Cardiac muscle cell (in vitro differentiated cells and primary cell): ENCODE data around the gene BAIAP3. TPM values are rescaled to one million over a fixed set of nuclear protein-coding genes. Genes with fewer than 3 reads are reported as not detected.

ENCODE experiments used
- DNase-seq, 2 donors: peaks; one replicate each; pipeline versions ENCODE4 v3.0.0 to v3.0.0-alpha.2; 2010 to 2017; ENCODE audit warnings: low read depth in 1 of 2, low spot score in 1 of 2
- H3K27ac ChIP-seq: fragments of 200-600 bp; sonication (generic); 2 replicates; pipeline ENCODE4 v1.5.1; 2016
- H3K27me3 ChIP-seq: fragments of 200-600 bp; sonication (generic); 2 replicates; pipeline ENCODE4 v1.6.0; 2016; ENCODE audit warnings: control low read depth
- H3K36me3 ChIP-seq: fragments of 200-600 bp; sonication (generic); 2 replicates; pipeline ENCODE4 v1.5.1; 2016; ENCODE audit warnings: control low read depth
- H3K4me1 ChIP-seq: fragments of 200-600 bp; sonication (generic); 2 replicates; pipeline ENCODE4 v1.8.1; 2017; ENCODE audit warnings: low read depth, mild to moderate bottlenecking, mixed run types
- H3K4me3 ChIP-seq: fragments of 200-600 bp; sonication (generic); 2 replicates; pipeline ENCODE4 v1.5.1; 2016; ENCODE audit warnings: mild to moderate bottlenecking
- H3K9me3 ChIP-seq: fragments of 200-600 bp; sonication (generic); 2 replicates; pipeline ENCODE4 v1.5.1; 2017; ENCODE audit warnings: low read depth, mild to moderate bottlenecking, control low read depth
- CTCF ChIP-seq: IDR thresholded peaks from 2 replicates; pipeline ENCODE4 v1.5.1; 2012; ENCODE audit warnings: low read depth, mild to moderate bottlenecking, low read length
- polyA plus RNA-seq: library from polyadenylated mRNA; unstranded; fragments of >200 nt; fragmentation: Nextera tagmentation; extraction: Ambion mirVana; gene quantifications from 2 replicates; pipeline ENCODE4 v1.2.1, GENCODE V29; 2016
- total RNA-seq: library from RNA; depleted of rRNA; stranded (reverse); fragments of >200 nt; gene quantifications from 2 replicates; pipeline ENCODE4 v1.2.3, GENCODE V29; 2016

Gene BAIAP3
- total and polyA plus RNA-seq, 2 experiments from 2014 or later = 7.4 to 7.7 TPM

DNA sequence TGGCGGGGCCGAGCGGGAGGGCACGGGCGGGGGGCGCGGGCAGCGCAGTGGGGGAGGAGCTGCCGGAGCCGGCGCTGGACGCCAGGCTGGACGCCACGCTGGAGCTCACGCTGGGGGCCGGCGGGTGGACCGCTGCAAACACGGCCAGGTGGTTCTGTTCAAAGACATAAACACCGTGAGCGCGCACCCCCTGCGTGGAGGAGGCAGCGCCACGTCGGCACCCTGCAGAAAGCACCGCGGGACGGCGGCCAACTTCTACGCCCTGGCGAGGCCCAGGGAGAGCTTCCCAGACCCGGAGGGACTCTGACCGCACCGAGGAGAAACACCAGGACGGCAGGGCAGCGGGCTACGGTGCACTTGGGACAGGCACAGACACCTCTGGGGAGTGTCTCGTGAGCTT is 51.8 kb downstream of the BAIAP3 start:
- H3K27me3 ChIP-seq = no peaks in the 10 kb centered on the region
- H3K27ac ChIP-seq = no peak overlapping the region
- H3K4me3 ChIP-seq = no peak overlapping the region
- no peak for DNase-seq
- no peaks in the 10 kb centered on the region for H3K4me1 ChIP-seq
- peaks cover 3% of the 10 kb centered on the region for H3K36me3 ChIP-seq
- TF ChIP-seq CTCF = no peak
- H3K9me3 ChIP-seq = no peaks in the 10 kb centered on the region

- Histone ChIP-seq H3K4me3 (no peak overlapping the region), H3K9me3 (no peaks in the 10 kb centered on the region), H3K27me3 (no peaks in the 10 kb centered on the region), H3K27ac (no peak overlapping the region), H3K4me1 (no peaks in the 10 kb centered on the region), H3K36me3 (peaks cover 8% of the 10 kb centered on the region)
- no peak for TF ChIP-seq CTCF
- DNase-seq = no peak
These were observed 53.9 kb downstream of the BAIAP3 start for GRCh38 chr16:1387331-1387730.

GRCh38 chr16:1389762-1390161 is 56.3 kb downstream of the BAIAP3 start:
- Histone ChIP-seq H3K9me3 (no peaks in the 10 kb centered on the region), H3K27me3 (no peaks in the 10 kb centered on the region), H3K27ac (no peak overlapping the region), H3K4me1 (no peaks in the 10 kb centered on the region), H3K4me3 (no peak overlapping the region), H3K36me3 (peaks cover 8% of the 10 kb centered on the region)
- no peak for TF ChIP-seq CTCF
- DNase-seq = no peak

DNA sequence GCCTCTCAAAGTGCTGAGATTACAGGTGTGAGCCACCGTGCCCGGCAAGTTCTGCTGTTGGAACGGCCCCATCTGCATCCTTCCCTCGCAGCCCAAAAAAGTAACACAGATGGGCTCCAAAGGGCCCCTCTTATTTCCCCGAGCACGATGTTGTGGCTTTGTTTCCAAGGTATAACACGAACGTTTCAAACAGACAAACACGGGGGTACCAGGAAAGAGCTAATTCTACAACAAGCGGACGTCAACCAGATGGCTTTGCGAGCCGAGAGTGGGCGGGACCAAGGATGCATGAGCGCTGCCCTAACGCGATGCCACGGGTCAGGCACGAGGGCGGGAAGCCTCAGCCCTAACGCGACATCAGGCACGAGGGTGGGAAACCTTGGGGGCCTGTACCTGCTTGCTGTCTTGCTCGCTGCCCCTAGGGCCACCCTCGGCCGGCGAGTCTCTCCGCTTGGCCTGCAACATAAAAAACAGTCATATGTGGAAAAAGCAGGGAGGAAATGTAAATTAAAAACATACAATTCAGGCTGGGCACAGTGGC is 56.9 kb downstream of the BAIAP3 start:
- no peak overlapping the region for H3K4me3 ChIP-seq
- no peaks in the 10 kb centered on the region for H3K27me3 ChIP-seq
- H3K27ac ChIP-seq = no peak overlapping the region
- no peaks in the 10 kb centered on the region for H3K9me3 ChIP-seq
- no peak for TF ChIP-seq CTCF
- no peaks in the 10 kb centered on the region for H3K4me1 ChIP-seq
- no peak for DNase-seq
- peaks cover 8% of the 10 kb centered on the region for H3K36me3 ChIP-seq

DNA sequence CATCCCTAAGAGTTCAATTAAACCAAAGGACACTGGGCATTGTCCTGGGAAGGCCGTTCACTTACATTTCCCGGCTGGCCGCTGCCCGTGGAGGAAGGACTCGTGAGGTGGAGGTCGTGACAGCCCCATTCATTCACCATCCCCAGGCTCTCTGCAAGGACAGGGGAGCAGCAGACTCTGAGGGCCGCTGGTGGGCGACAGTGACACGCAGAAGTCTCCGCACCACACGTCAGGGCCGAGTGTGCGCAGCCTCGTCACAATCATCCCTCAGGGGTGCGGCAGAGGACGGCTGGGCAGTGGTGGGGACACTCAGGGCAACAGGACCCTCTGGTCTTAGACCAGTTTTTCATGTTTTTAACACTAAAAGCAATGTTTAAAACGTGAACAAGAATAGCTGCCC is 59.4 kb downstream of the BAIAP3 start:
- no peak for TF ChIP-seq CTCF
- peaks cover 8% of the 10 kb centered on the region for H3K36me3 ChIP-seq
- no peak overlapping the region for H3K4me3 ChIP-seq

More for the DNA sequence above, 59.4 kb downstream of the BAIAP3 start:
- Histone ChIP-seq H3K27ac (no peak overlapping the region), H3K4me1 (no peaks in the 10 kb centered on the region), H3K27me3 (no peaks in the 10 kb centered on the region), H3K9me3 (no peaks in the 10 kb centered on the region)
- no peak for DNase-seq
